Bronchial epithelial cell (primary cell): ENCODE data around the gene ASIC2. TPM values are rescaled to one million over a fixed set of nuclear protein-coding genes. Genes with fewer than 3 reads are reported as not detected.

Experiments used
- DNase-seq: peaks from one replicate; pipeline ENCODE4 v3.0.0-alpha.2; 2010; ENCODE audit warnings: low read depth
- FAIRE-seq: peaks from 2 replicates; lab custom pipeline; 2011; peaks lifted over from hg19 to GRCh38; lab: Jason Lieb, UNC
- H3K27me3 ChIP-seq: 2 replicates; pipeline ENCODE4 v1.5.1; 2011; ENCODE audit warnings: low read length; ENCODE audit not compliant: control insufficient read depth, insufficient read depth
- H3K36me3 ChIP-seq: 2 replicates; pipeline ENCODE4 v1.5.1; 2011; ENCODE audit warnings: low read length; ENCODE audit not compliant: control insufficient read depth, insufficient read depth
- H3K4me3 ChIP-seq: 2 replicates; pipeline ENCODE4 v1.5.1; 2011; ENCODE audit warnings: mild to moderate bottlenecking, low read depth, low read length, control low read depth
- total RNA-seq: library from RNA; depleted of rRNA; stranded (reverse); fragments of >200 nt; gene quantifications from 2 replicates; pipeline ENCODE4 v1.2.1, GENCODE V29; 2014
- TF ChIP-seq, protein P1 (sequence below): IDR thresholded peaks from 2 replicates; pipeline ENCODE4 v1.5.1; 2011; ENCODE audit warnings: mild to moderate bottlenecking, moderate library complexity, low read length, control low read depth, inconsistent platforms; ENCODE audit not compliant: insufficient read depth, severe bottlenecking

The ASIC2 gene
- total RNA-seq, 1 donor from 2014 or later: not detected

DNA sequence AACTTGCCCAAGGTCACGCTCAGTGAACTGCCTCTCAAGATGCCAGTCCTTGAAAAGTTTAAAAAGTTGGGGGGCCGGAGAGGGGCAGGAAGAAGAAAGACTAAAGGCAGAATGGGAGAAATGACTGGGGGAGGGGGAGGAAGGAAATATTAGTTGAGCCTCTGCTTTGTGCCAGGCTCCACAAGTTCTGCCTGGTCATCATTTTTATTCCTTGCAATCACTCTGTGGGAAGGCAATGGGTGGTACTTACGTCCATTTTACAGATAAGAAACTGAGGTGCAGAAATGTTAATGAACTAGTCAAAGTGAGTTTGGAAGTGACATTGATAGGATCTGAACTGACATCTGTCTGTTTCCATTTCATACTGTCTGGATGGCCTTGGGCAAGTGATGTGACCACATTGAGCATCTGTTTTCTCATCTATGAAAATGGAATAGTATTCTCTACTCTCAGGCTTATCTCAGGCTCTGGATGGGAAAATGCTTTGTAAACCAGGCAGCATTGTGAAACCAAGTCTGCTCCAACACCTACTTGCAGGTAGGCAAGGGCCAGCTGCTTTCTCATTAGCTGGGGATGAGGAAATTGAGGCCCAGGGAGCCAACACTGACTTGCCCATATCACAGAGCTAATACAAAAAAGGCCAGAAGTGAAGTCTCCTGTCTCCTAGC, 19.2 kb downstream of the ASIC2 start:
- no peak for DNase-seq
- Histone ChIP-seq H3K36me3 (no peaks in the 10 kb centered on the region), H3K4me3 (no peak overlapping the region), H3K27me3 (no peaks in the 10 kb centered on the region)
- TF ChIP-seq, protein P1, sequence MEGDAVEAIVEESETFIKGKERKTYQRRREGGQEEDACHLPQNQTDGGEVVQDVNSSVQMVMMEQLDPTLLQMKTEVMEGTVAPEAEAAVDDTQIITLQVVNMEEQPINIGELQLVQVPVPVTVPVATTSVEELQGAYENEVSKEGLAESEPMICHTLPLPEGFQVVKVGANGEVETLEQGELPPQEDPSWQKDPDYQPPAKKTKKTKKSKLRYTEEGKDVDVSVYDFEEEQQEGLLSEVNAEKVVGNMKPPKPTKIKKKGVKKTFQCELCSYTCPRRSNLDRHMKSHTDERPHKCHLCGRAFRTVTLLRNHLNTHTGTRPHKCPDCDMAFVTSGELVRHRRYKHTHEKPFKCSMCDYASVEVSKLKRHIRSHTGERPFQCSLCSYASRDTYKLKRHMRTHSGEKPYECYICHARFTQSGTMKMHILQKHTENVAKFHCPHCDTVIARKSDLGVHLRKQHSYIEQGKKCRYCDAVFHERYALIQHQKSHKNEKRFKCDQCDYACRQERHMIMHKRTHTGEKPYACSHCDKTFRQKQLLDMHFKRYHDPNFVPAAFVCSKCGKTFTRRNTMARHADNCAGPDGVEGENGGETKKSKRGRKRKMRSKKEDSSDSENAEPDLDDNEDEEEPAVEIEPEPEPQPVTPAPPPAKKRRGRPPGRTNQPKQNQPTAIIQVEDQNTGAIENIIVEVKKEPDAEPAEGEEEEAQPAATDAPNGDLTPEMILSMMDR: no peak
- no peak for FAIRE-seq

DNA sequence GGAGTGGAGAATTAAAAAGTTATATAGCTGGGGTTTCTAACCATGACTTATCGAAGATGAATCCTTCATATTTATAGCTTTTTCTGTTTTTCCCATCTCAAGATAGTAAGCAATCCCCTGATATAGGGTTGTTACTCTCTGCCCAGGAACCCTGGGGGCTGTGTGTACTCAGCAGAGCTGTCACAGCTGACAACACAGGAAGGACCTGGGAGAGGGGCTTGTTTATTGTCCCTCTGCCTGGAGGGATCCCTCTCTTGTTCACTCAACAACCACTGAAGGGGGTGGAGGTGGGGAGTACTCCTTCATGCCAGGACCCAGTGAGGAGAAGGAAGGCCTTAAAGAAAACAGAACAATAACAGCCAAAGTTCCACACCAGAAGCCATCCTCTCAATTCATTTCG, 19.8 kb downstream of the ASIC2 start:
- FAIRE-seq (no peak), DNase-seq (no peak)
- Histone ChIP-seq H3K27me3 (no peaks in the 10 kb centered on the region), H3K36me3 (no peaks in the 10 kb centered on the region), H3K4me3 (no peak overlapping the region)
- TF ChIP-seq, protein P1: no peak

DNA sequence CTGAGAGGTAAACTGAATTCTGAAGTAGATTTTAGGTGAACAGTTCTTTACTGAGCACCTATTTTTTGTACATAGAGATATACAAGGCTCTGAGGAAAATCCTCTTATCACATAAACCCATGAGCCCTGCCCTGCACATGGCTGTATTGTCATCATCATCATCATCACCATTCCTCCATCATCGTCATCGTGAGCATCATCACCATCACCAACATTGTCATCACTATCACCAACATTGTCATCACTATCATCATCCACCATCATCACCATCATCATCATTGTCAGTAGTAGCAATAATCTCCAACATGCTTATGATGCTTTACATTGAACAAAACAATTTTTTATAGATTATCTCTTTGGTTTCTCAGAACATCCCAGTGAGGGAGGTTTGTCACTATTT, 20.7 kb downstream of the ASIC2 start:
- TF ChIP-seq, protein P1: no peak
- H3K36me3 ChIP-seq: no peaks in the 10 kb centered on the region
- DNase-seq (no peak), FAIRE-seq (no peak)
- H3K27me3 ChIP-seq: no peaks in the 10 kb centered on the region
- H3K4me3 ChIP-seq: no peak overlapping the region

DNA sequence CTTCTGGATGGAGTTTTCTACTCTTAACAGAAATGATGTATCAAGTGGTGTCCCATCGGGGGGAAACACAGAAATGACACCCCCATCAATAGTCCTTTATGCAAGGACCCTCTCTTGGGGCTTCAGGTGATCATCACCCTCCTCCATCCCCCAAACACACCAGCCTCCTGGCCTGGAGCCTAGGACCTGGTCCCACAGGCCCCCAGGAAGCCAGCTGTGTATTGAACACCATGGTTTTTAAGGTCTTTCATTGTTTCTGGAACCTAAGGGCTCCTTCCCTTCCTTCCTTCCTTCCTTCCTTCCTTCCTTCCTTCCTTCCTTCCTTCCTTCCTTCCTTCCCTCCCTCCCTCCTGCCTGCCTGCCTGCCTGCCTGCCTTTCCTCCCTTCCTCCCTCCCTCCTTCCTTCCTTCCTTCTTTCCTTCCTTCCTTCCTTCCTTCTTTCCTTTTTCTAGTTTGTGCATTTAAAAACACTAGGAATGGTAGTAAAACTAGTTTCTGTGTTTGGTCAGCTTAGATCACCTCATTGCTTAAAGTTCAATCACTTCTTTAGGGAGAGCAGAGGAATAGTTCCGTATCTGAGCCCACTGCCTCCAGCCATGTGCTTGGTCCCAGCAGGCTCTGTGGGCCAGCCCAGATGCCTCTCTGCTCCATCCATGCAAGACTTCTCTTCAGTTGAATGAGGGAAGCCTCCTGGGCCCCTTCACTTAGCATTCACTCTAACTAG, 23.6 kb downstream of the ASIC2 start:
- FAIRE-seq (no peak), DNase-seq (no peak)
- no peaks in the 10 kb centered on the region for H3K27me3 ChIP-seq
- H3K4me3 ChIP-seq: no peak overlapping the region
- TF ChIP-seq, protein P1: no peak
- no peaks in the 10 kb centered on the region for H3K36me3 ChIP-seq

DNA sequence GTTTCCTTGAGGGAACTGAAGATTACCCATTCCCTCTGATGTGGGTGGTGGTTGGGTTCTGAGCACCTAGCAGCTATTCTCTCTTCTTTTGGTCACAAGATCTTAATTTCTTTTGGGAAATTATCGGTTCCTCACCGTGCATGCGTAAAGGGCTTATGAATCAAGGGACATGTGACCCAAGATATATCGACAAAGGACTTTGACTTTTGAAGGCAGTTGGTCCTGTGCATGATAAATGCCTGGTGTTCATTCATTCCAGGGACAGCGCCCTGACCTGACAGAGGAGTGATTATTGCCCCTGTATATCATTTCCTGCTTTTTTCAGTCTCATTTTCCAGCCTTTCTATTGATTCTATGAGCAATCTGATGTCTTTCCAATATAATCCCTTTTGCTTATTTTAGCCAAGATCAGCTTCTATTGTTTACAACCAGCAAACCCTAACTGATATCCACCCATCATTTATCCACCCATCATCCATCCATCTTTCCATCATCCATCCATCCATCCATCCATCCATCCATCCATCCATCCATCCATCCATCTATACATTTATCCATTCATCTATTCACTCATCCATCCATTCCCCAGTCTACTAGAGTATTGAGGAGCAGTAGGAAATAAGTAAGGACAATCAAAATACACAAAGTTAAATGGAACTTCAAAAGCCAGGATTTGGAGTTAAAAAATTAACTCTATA, 25.1 kb downstream of the ASIC2 start:
- H3K27me3 ChIP-seq: no peaks in the 10 kb centered on the region
- TF ChIP-seq, protein P1: no peak
- no peak overlapping the region for H3K4me3 ChIP-seq
- FAIRE-seq (no peak), DNase-seq (no peak)
- H3K36me3 ChIP-seq: no peaks in the 10 kb centered on the region
